CD1c-positive myeloid dendritic cell (primary cell): ENCODE results near the gene LAMP1.
"Not testable (repeated sequence)": the region's sequence is repeated elsewhere in the genome, so short reads cannot be mapped to it uniquely, and the experiment has no call there.

Experiments
- DNase-seq: peaks from one replicate; pipeline ENCODE4 v3.0.0-alpha.2; 2016; ENCODE audit errors: extremely low spot score

Gene LAMP1

GRCh38 chr13:113356596-113356995 is 59.6 kb downstream of the LAMP1 start:
- DNase-seq = no peak

- no peak for DNase-seq
These were observed 60.5 kb downstream of the LAMP1 start for GRCh38 chr13:113357529-113357928.

GRCh38 chr13:113358653-113359190 is 61.7 kb downstream of the LAMP1 start:
- no peak for DNase-seq

- no peak for DNase-seq
These were observed 62.5 kb downstream of the LAMP1 start for GRCh38 chr13:113359571-113359970.

- no peak for DNase-seq
These were observed 63.4 kb downstream of the LAMP1 start for GRCh38 chr13:113360446-113360845.

GRCh38 chr13:113361406-113361805 is 64.4 kb downstream of the LAMP1 start:
- peak; percentile 8 for DNase-seq

GRCh38 chr13:113364311-113364889 is 67.4 kb downstream of the LAMP1 start:
- DNase-seq = no peak

- DNase-seq = no peak
These were observed 68.0 kb downstream of the LAMP1 start for GRCh38 chr13:113364901-113365582.

- no peak for DNase-seq
These were observed 68.5 kb downstream of the LAMP1 start for GRCh38 chr13:113365583-113365970.

GRCh38 chr13:113365971-113366588 is 69.0 kb downstream of the LAMP1 start:
- DNase-seq = no peak

- no peak for DNase-seq
These were observed 70.1 kb downstream of the LAMP1 start for GRCh38 chr13:113367020-113367560.

- no peak for DNase-seq
These were observed 70.7 kb downstream of the LAMP1 start for GRCh38 chr13:113367771-113368170.

- DNase-seq = not testable (repeated sequence)
These were observed 71.3 kb downstream of the LAMP1 start for GRCh38 chr13:113368353-113368752.

- no peak for DNase-seq
These were observed 72.2 kb downstream of the LAMP1 start for GRCh38 chr13:113369189-113369588.

- no peak for DNase-seq
These were observed 72.8 kb downstream of the LAMP1 start for GRCh38 chr13:113369881-113370280.

GRCh38 chr13:113371061-113371460 is 74.0 kb downstream of the LAMP1 start:
- no peak for DNase-seq

GRCh38 chr13:113371701-113372100 is 74.7 kb downstream of the LAMP1 start:
- DNase-seq = not testable (repeated sequence)
